Inflammatory macrophage treated with lipopolysaccharide for 4 hours (primary cell): Measurements from ENCODE around the gene ARID1B.

ENCODE experiments used
- DNase-seq: peaks from one replicate; pipeline ENCODE4 v3.0.0-alpha.2; 2020

The ARID1B gene

GRCh38 chr6:157116426-157116825, 339.2 kb downstream of the ARID1B start:
- DNase-seq: no peak

GRCh38 chr6:157117431-157118095, 340.4 kb downstream of the ARID1B start:
- no peak for DNase-seq

- DNase-seq: no peak
Observed at GRCh38 chr6:157119502-157120027, 342.4 kb downstream of the ARID1B start.

GRCh38 chr6:157120534-157121232, 343.5 kb downstream of the ARID1B start:
- peak; percentile 56 for DNase-seq

GRCh38 chr6:157121897-157122296, 344.7 kb downstream of the ARID1B start:
- DNase-seq: no peak

GRCh38 chr6:157123234-157123633, 346.1 kb downstream of the ARID1B start:
- DNase-seq: no peak

GRCh38 chr6:157124485-157125254, 347.5 kb downstream of the ARID1B start:
- no peak for DNase-seq

- DNase-seq: no peak
Observed at GRCh38 chr6:157125531-157125930, 348.4 kb downstream of the ARID1B start.

- DNase-seq: no peak
Observed at GRCh38 chr6:157126183-157127098, 349.3 kb downstream of the ARID1B start.

GRCh38 chr6:157128235-157128775, 351.1 kb downstream of the ARID1B start:
- DNase-seq: no peak

GRCh38 chr6:157131250-157131649, 354.1 kb downstream of the ARID1B start:
- DNase-seq: no peak

GRCh38 chr6:157133856-157134255, 356.7 kb downstream of the ARID1B start:
- DNase-seq: no peak

GRCh38 chr6:157134402-157135047, 357.3 kb downstream of the ARID1B start:
- DNase-seq: no peak

GRCh38 chr6:157135691-157136090, 358.5 kb downstream of the ARID1B start:
- no peak for DNase-seq

- no peak for DNase-seq
Observed at GRCh38 chr6:157137501-157137900, 360.3 kb downstream of the ARID1B start.

GRCh38 chr6:157139054-157139708, 362.0 kb downstream of the ARID1B start:
- no peak for DNase-seq

- no peak for DNase-seq
Observed at GRCh38 chr6:157143171-157143889, 366.2 kb downstream of the ARID1B start.

GRCh38 chr6:157143890-157144798, 367.0 kb downstream of the ARID1B start:
- DNase-seq: no peak

- no peak for DNase-seq
Observed at GRCh38 chr6:157144859-157145568, 367.8 kb downstream of the ARID1B start.
